ENCODE results near the gene YWHAE.

DNA sequence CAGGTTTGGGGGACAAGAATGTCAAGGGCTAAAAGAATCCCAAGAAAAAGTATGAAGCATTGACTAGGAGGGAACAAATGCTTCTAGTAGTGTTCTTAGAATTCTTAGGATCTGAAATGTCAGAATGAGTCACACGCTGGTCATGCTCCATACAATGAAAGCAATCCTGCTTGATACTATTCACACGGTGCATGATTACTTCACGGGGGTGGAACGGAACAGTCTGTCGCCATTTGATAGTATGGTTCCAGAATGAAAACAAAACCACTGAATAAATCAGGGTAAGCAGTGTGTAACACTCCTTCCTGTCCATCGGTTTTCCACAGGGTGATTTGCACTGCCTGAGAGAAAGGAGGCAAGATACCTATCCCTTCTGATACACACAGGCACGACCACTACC lies 22.9 kb upstream of the YWHAE start:
- TF ChIP-seq EZH2 (IDR thresholded peaks at IDR 0.05; ENCODE audit: insufficient read depth, poor library complexity, severe bottlenecking) (no peak), EZH2phosphoT487 (IDR thresholded peaks at IDR 0.05; ENCODE audit: insufficient read depth, low read depth) (no peak)

All from GM23248 (cell line).